Measurements from ENCODE around the gene SIRT6. TPM values are rescaled to one million over a fixed set of nuclear protein-coding genes. Genes with fewer than 3 reads are reported as not detected.

Gene SIRT6
- total and polyA plus RNA-seq, 9 of the 15 experiments (the other 6 are each of a cell fraction or from before 2014, with no cell fraction given), result 1.4 to 41.1 (median 10.2) TPM

DNA sequence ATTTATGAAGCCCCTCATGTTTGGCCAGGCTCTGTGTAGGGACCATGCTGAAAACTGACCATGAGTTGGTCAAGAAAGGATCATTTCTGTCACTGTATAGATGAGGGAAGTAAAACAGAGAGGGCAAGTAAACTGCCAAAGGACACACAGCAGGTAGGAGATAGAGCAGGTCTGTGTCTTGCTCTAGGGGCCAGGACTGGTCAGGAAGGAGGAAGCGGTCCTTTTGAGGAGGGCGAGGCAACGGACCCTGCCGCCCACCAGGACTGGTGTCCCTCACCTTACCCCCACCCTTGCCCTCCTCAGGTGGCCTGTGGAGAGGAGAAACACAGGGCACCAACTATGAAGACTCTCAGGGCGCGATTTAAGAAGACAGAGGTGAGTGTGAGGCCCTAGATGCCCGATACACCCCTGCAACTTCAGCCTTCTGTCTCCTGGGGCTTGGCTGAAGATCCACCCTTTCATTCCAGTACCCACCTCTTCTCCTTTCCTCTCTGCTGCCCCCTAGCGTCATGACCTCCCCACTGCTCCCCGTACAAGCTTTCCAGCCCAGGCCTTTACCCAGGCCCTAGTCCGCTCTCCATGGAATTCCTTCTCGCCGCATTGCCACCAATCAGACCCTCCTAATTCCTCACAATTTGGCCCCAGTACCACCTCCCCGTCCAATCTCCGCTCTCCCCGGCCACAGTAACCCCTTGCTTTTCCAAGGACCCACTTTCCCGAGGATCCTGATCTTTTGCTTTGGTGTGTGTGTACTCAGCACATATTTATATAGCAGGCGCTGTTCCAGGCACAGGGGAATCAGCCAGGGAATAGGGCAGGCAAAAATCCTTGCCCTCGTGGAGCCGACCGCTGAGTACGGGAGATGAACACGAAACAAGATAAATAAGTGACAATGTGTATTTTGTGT is 4.0 kb upstream of the SIRT6 start (continued):
- TF ChIP-seq, protein P1, sequence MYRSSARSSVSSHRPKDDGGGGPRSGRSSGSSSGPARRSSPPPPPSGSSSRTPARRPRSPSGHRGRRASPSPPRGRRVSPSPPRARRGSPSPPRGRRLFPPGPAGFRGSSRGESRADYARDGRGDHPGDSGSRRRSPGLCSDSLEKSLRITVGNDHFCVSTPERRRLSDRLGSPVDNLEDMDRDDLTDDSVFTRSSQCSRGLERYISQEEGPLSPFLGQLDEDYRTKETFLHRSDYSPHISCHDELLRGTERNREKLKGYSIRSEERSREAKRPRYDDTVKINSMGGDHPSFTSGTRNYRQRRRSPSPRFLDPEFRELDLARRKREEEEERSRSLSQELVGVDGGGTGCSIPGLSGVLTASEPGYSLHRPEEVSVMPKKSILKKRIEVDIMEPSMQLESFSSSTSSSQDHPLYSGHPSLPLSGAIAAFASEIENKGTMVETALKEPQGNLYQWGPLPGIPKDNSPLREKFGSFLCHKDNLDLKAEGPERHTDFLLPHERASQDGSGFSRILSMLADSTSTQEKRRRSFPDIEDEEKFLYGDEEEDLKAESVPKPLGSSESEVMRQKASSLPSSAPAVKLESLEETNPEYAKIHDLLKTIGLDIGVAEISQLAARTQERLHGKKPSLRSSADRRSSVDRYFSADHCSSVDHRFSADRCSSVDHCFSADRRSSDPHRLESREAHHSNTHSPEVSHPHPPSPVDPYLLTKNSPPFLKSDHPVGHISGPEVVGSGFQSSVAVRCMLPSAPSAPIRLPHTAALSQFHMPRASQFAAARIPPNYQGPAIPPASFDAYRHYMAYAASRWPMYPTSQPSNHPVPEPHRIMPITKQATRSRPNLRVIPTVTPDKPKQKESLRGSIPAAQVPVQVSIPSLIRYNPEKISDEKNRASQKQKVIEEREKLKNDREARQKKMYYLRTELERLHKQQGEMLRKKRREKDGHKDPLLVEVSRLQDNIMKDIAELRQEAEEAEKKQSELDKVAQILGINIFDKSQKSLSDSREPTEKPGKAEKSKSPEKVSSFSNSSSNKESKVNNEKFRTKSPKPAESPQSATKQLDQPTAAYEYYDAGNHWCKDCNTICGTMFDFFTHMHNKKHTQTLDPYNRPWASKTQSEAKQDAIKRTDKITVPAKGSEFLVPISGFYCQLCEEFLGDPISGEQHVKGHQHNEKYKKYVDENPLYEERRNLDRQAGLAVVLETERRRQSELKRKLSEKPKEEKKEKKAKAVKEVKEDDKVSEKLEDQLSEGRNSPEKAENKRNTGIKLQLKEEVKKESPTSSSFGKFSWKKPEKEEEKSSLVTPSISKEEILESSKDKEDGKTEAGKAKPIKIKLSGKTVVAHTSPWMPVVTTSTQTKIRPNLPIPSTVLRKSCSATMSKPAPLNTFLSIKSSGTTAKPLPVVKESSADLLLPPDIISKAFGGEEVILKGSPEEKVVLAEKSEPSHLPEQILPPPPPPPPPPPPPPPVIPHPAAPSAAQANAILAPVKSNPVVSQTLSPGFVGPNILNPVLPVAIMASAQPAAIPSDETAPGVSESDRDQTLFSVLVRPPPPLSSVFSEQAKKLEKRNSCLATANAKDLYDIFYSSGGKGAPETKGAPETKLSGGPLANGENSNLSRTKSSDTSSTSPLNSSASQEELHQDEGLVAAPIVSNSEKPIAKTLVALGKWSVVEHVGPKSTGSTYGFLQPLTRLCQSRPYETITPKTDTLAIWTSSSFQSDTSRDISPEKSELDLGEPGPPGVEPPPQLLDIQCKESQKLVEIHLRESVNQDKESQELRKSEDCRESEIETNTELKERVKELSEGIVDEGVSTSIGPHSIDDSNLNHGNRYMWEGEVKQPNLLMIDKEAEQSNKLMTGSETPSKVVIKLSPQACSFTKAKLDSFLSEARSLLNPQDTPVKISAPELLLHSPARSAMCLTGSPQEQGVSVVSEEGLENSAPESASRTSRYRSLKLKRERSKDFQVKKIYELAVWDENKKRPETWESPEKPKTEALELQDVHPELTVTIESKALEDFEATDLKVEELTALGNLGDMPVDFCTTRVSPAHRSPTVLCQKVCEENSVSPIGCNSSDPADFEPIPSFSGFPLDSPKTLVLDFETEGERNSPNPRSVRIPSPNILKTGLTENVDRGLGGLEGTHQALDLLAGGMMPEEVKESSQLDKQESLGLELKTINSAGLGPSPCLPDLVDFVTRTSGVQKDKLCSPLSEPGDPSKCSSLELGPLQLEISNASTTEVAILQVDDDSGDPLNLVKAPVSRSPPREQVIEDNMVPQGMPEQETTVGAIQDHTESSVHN (IDR thresholded peaks at IDR 0.05; ENCODE audit: borderline replicate concordance in 1 of 2, low read depth in 1 of 2), result no peak
- no peak for TF ChIP-seq PHB2 (IDR thresholded peaks at IDR 0.05; ENCODE audit: low read depth)
- 0 out of 2 replicates have a peak, but pooled peaks have one; percentile 64 for TF ChIP-seq ELF4 (CRISPR knock-in tag; IDR thresholded peaks at IDR 0.05)
- peak; percentile 62 for TF ChIP-seq BRD9 (IDR thresholded peaks at IDR 0.05; ENCODE audit: low read depth, partially characterized antibody)
- TF ChIP-seq, protein P2, sequence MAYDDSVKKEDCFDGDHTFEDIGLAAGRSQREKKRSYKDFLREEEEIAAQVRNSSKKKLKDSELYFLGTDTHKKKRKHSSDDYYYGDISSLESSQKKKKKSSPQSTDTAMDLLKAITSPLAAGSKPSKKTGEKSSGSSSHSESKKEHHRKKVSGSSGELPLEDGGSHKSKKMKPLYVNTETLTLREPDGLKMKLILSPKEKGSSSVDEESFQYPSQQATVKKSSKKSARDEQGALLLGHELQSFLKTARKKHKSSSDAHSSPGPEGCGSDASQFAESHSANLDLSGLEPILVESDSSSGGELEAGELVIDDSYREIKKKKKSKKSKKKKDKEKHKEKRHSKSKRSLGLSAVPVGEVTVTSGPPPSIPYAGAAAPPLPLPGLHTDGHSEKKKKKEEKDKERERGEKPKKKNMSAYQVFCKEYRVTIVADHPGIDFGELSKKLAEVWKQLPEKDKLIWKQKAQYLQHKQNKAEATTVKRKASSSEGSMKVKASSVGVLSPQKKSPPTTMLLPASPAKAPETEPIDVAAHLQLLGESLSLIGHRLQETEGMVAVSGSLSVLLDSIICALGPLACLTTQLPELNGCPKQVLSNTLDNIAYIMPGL (CRISPR knock-in tag; IDR thresholded peaks at IDR 0.05), result no peak
- peak in 1 of 2 experiments; percentile 44; a peak in 1 of 4 replicates for TF ChIP-seq RCOR1 (IDR thresholded peaks at IDR 0.05; ENCODE audit: borderline replicate concordance in 1 of 2, low read depth in 2 of 2, low read length in 2 of 2)
- no peak for TF ChIP-seq CBX3 (IDR thresholded peaks at IDR 0.05; ENCODE audit: borderline replicate concordance in 1 of 2, low read length in 2 of 2)
- no peak for TF ChIP-seq ZNF584 (CRISPR knock-in tag; IDR thresholded peaks at IDR 0.05; ENCODE audit: low read depth)
- TF ChIP-seq, protein P3, sequence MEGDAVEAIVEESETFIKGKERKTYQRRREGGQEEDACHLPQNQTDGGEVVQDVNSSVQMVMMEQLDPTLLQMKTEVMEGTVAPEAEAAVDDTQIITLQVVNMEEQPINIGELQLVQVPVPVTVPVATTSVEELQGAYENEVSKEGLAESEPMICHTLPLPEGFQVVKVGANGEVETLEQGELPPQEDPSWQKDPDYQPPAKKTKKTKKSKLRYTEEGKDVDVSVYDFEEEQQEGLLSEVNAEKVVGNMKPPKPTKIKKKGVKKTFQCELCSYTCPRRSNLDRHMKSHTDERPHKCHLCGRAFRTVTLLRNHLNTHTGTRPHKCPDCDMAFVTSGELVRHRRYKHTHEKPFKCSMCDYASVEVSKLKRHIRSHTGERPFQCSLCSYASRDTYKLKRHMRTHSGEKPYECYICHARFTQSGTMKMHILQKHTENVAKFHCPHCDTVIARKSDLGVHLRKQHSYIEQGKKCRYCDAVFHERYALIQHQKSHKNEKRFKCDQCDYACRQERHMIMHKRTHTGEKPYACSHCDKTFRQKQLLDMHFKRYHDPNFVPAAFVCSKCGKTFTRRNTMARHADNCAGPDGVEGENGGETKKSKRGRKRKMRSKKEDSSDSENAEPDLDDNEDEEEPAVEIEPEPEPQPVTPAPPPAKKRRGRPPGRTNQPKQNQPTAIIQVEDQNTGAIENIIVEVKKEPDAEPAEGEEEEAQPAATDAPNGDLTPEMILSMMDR (IDR thresholded peaks at IDR 0.05 in 2 of 3, conservative IDR thresholded peaks at IDR 0.05 in 1 of 3; ENCODE audit: insufficient read depth in 2 of 3, low read depth in 1 of 3, low read length in 3 of 3), result peak; percentile 85 to 94 (median 89)
- no peak for TF ChIP-seq BCL6 (CRISPR knock-in tag; IDR thresholded peaks at IDR 0.05)
- no peak for TF ChIP-seq ETV6 (IDR thresholded peaks at IDR 0.05; ENCODE audit: borderline replicate concordance in 1 of 2, low read depth in 2 of 2, low read length in 1 of 2)
- TF ChIP-seq ETV6 (CRISPR knock-in tag; IDR thresholded peaks at IDR 0.05; ENCODE audit: borderline replicate concordance), result no peak
- no peak for TF ChIP-seq CSDE1 (IDR thresholded peaks at IDR 0.05)
- no peak for TF ChIP-seq SMARCB1 (IDR thresholded peaks at IDR 0.05; ENCODE audit: insufficient read length, low read depth)

All from K562 (cell line).